Cardiac fibroblast (primary cell): Measurements from ENCODE around the gene BRSK1.

Source experiments
- DNase-seq, 2 donors: peaks; one replicate each; pipeline versions ENCODE4 v3.0.0 to v3.0.0-alpha.2; 2010; ENCODE audit warnings: low read depth in 2 of 2
- H3K4me3 ChIP-seq, 2 donors: replicated peaks in 1 of 2; 1 replicate in 1 of 2; 2 replicates in 1 of 2; pipeline ENCODE4 v1.5.1; 2011; ENCODE audit warnings: low read depth in 2 of 2, low read length in 2 of 2, mild to moderate bottlenecking in 2 of 2, moderate library complexity in 1 of 2
- CTCF ChIP-seq: IDR thresholded peaks from one replicate; pipeline ENCODE4 v1.5.1; 2011; ENCODE audit warnings: low read depth, mild to moderate bottlenecking, low read length, inconsistent platforms

Gene BRSK1

GRCh38 chr19:55284405-55285058 lies 735 bp downstream of the BRSK1 start:
- no peak for DNase-seq
- H3K4me3 ChIP-seq, result peak overlapping the region; percentile 35 to 39
- TF ChIP-seq CTCF, result no peak

GRCh38 chr19:55285229-55285890 lies 1.6 kb downstream of the BRSK1 start:
- no peak for TF ChIP-seq CTCF
- DNase-seq, result peak in 1 of 2 donors; percentile 7
- H3K4me3 ChIP-seq, result peak overlapping the region; percentile 2 to 3

- TF ChIP-seq CTCF, result no peak
- H3K4me3 ChIP-seq, result no peak overlapping the region
- DNase-seq, result no peak
Observed at GRCh38 chr19:55287361-55288079, 3.7 kb downstream of the BRSK1 start.

GRCh38 chr19:55289117-55289796 lies 5.5 kb downstream of the BRSK1 start:
- H3K4me3 ChIP-seq, result no peak overlapping the region
- peak in 1 of 2 donors; percentile 13 for DNase-seq
- TF ChIP-seq CTCF, result no peak

GRCh38 chr19:55297267-55297666 lies 13.5 kb downstream of the BRSK1 start:
- DNase-seq, result no peak
- no peak for TF ChIP-seq CTCF
- no peak overlapping the region for H3K4me3 ChIP-seq

- no peak overlapping the region for H3K4me3 ChIP-seq
- no peak for DNase-seq
- no peak for TF ChIP-seq CTCF
Observed at GRCh38 chr19:55299991-55300390, 16.2 kb downstream of the BRSK1 start.
